ENCODE data around the gene SH3RF3.

DNA sequence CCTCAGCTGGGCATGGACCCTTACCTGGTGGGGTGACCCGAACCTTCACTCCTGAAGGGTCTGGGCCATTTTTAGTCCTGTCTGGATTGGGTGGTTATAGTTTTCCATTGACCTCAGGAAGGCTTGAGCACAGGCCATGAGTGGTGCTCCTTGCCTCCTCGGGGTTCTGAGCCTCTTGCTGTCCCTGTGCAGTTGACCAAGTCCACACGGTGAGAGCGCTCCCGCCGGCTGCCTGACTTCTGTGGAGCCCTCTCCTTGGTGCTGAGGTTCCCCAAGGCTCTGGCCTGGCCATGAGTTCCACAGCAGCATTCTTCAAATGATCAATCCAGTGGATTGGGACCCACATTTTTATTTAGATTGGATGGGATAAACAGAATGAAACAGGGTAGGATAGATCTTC is 325.3 kb downstream of the SH3RF3 start:
- TF ChIP-seq, protein P1, sequence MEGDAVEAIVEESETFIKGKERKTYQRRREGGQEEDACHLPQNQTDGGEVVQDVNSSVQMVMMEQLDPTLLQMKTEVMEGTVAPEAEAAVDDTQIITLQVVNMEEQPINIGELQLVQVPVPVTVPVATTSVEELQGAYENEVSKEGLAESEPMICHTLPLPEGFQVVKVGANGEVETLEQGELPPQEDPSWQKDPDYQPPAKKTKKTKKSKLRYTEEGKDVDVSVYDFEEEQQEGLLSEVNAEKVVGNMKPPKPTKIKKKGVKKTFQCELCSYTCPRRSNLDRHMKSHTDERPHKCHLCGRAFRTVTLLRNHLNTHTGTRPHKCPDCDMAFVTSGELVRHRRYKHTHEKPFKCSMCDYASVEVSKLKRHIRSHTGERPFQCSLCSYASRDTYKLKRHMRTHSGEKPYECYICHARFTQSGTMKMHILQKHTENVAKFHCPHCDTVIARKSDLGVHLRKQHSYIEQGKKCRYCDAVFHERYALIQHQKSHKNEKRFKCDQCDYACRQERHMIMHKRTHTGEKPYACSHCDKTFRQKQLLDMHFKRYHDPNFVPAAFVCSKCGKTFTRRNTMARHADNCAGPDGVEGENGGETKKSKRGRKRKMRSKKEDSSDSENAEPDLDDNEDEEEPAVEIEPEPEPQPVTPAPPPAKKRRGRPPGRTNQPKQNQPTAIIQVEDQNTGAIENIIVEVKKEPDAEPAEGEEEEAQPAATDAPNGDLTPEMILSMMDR (IDR thresholded peaks at IDR 0.05 in 4 of 5, conservative IDR thresholded peaks at IDR 0.05 in 1 of 5), result no peak
- TF ChIP-seq POLR2A (IDR thresholded peaks at IDR 0.05), result no peak
